PFSK-1 (cell line): ENCODE data around the gene TMC3.

Experiments used
- FOXP2 ChIP-seq: optimal IDR thresholded peaks from 2 replicates; pipeline ENCODE3; 2011; ENCODE audit warnings: borderline replicate concordance, control low read depth, inconsistent platforms; ENCODE audit not compliant: insufficient read depth; ENCODE audit errors: extremely low read length, extremely low read depth
- POLR2AphosphoS5 ChIP-seq: IDR thresholded peaks from 2 replicates; pipeline ENCODE4 v1.6.1; 2012; ENCODE audit warnings: low read depth, mild to moderate bottlenecking, control low read depth, low read length, moderate library complexity
- SIN3A ChIP-seq: IDR thresholded peaks from 2 replicates; pipeline ENCODE4 v1.6.1; 2012; ENCODE audit warnings: mild to moderate bottlenecking, low read length, moderate library complexity, borderline replicate concordance; ENCODE audit not compliant: insufficient read depth
- TAF1 ChIP-seq: IDR thresholded peaks from 2 replicates; pipeline ENCODE4 v1.6.1; 2012; ENCODE audit warnings: low read length, control low read depth, borderline replicate concordance; ENCODE audit not compliant: insufficient read depth
- TF ChIP-seq, protein P1 (sequence below), 2 experiments: IDR thresholded peaks; 2 replicates each; pipeline versions ENCODE4 v1.6.1 to v1.8.0; 2011 to 2012; ENCODE audit warnings: low read depth in 2 of 2, low read length in 2 of 2, control low read depth in 1 of 2, inconsistent platforms in 1 of 2, mild to moderate bottlenecking in 1 of 2, moderate library complexity in 1 of 2; ENCODE audit not compliant: insufficient read depth in 1 of 2

The TMC3 gene

DNA sequence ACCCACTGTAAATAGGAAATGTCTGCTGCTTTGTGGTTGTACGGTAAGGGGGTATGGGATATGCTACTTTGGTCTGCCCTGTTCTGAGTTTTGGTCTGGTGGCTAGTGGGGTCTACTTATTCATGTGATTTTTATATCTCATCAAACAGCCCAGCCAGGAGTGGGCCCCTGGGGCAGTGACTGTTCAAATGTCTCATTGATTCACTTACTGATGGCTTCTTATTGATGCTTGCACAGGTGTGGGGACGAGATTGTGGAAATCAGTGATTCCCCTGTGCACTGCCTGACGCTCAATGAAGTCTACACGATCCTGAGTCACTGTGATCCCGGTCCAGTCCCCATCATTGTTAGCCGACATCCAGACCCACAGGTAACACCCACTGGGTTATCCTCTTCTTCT is 88.6 kb downstream of the TMC3 start:
- TF ChIP-seq TAF1, result no peak
- TF ChIP-seq, protein P1, sequence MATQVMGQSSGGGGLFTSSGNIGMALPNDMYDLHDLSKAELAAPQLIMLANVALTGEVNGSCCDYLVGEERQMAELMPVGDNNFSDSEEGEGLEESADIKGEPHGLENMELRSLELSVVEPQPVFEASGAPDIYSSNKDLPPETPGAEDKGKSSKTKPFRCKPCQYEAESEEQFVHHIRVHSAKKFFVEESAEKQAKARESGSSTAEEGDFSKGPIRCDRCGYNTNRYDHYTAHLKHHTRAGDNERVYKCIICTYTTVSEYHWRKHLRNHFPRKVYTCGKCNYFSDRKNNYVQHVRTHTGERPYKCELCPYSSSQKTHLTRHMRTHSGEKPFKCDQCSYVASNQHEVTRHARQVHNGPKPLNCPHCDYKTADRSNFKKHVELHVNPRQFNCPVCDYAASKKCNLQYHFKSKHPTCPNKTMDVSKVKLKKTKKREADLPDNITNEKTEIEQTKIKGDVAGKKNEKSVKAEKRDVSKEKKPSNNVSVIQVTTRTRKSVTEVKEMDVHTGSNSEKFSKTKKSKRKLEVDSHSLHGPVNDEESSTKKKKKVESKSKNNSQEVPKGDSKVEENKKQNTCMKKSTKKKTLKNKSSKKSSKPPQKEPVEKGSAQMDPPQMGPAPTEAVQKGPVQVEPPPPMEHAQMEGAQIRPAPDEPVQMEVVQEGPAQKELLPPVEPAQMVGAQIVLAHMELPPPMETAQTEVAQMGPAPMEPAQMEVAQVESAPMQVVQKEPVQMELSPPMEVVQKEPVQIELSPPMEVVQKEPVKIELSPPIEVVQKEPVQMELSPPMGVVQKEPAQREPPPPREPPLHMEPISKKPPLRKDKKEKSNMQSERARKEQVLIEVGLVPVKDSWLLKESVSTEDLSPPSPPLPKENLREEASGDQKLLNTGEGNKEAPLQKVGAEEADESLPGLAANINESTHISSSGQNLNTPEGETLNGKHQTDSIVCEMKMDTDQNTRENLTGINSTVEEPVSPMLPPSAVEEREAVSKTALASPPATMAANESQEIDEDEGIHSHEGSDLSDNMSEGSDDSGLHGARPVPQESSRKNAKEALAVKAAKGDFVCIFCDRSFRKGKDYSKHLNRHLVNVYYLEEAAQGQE (IDR thresholded peaks at IDR 0.05; ENCODE audit: insufficient read depth in 1 of 2, low read depth in 2 of 2, low read length in 2 of 2), result no peak
- TF ChIP-seq FOXP2, result no peak
- no peak for TF ChIP-seq POLR2AphosphoS5
- no peak for TF ChIP-seq SIN3A

DNA sequence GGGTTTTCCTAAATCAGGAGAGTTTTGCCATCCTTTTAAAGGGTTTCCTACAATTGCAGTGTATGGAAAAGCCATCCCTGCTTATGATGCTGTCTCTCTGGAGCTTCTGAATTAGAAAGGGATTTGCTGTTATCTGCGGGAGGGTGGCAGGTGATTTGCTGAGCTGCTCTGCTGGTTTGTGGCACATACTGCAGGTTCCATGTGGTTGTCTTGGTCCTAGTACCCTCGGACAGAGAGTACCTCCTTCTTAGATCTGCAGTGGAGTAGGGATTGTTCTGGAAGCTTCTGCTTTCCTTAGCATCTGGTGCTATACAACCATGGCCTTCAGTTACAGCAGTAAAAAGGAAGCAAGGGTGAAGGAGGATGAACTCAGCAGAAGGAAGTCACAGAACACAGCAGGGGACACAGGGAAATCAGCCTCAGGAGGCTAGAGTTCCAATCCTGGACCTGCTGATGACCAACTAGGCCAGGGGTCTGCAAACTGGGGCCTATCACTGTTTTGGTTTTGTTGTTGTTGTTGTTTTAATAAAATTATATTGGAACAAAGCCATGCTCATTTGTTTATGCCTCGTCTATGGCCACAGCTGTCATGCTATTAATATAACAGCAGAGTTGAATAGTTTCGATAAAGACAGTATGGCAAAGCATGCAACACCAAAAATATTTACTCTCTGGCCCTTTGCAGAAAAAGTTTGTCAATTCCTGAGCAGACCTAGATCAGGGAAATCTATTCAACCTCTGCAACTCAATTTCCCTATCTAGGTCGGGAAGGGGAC is 89.6 kb downstream of the TMC3 start:
- TF ChIP-seq FOXP2, result no peak
- TF ChIP-seq TAF1, result no peak
- no peak for TF ChIP-seq POLR2AphosphoS5
- TF ChIP-seq, protein P1 (IDR thresholded peaks at IDR 0.05; ENCODE audit: insufficient read depth in 1 of 2, low read depth in 2 of 2, low read length in 2 of 2), result no peak
- TF ChIP-seq SIN3A, result no peak

DNA sequence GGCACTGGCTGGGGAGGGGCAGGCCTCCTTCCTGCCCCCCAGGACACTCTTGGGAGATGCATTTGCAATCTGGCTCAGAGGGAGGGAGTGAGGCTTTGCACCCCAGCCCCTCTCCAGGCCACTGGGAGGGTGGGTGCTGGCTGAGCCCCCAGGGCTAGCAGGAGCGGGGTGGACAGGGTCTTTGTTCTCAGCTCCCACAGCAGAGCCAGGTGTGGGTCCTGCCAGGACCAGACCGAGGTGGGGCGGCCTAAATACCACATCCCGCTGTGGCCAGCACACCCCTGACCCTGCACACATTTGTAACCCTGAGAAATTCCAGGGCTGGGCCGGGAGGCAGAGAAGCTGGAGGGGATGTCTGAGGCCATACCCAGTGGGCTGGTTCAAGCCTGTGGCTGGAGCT is 91.1 kb downstream of the TMC3 start:
- TF ChIP-seq, protein P1 (IDR thresholded peaks at IDR 0.05; ENCODE audit: insufficient read depth in 1 of 2, low read depth in 2 of 2, low read length in 2 of 2), result no peak
- TF ChIP-seq POLR2AphosphoS5 (no peak), TAF1 (no peak), FOXP2 (no peak), SIN3A (no peak)

DNA sequence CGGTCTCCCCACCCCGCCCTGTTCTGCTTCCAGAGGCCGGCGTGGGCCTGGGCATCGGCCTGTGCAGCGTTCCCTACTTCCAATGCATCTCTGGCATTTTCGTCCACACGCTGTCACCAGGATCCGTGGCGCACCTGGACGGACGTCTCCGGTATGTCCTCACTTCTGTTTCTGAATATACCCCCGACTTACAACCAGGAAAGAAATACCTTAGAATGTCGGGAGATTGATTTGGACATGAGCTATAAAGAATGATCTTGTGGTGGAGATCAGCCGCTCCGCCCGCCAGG is 91.5 kb downstream of the TMC3 start:
- TF ChIP-seq, protein P1 (IDR thresholded peaks at IDR 0.05; ENCODE audit: insufficient read depth in 1 of 2, low read depth in 2 of 2, low read length in 2 of 2), result no peak
- TF ChIP-seq FOXP2 (no peak), TAF1 (no peak), POLR2AphosphoS5 (no peak), SIN3A (no peak)
